ENCODE results near the gene DENND4B. TPM values are rescaled to one million over a fixed set of nuclear protein-coding genes. Genes with fewer than 3 reads are reported as not detected.

Gene DENND4B
- total and polyA plus RNA-seq, 9 of the 15 experiments (the other 6 are each of a cell fraction or from before 2014, with no cell fraction given): 9.5 to 80.5 (median 23.1) TPM

DNA sequence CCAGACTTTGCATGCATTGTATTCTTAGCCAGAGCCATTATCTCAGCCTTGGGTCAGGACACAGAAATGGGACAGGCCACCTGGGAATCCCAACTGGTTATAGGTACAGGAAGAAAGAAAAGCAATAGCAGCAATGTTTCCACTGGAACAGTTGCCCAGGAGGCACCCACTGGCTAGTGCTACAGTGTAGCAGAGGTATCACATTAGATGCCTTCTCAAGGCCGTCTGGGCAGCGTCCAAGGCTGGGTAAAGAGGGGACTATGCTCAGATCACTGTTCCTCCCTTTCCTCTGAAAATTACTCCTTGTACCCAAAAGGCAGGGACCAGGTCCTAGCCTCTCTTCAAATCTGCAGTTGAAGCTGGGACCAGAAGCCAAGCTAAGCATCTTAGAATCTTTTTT lies 23.8 kb upstream of the DENND4B start (continued):
- TF ChIP-seq, protein P1, sequence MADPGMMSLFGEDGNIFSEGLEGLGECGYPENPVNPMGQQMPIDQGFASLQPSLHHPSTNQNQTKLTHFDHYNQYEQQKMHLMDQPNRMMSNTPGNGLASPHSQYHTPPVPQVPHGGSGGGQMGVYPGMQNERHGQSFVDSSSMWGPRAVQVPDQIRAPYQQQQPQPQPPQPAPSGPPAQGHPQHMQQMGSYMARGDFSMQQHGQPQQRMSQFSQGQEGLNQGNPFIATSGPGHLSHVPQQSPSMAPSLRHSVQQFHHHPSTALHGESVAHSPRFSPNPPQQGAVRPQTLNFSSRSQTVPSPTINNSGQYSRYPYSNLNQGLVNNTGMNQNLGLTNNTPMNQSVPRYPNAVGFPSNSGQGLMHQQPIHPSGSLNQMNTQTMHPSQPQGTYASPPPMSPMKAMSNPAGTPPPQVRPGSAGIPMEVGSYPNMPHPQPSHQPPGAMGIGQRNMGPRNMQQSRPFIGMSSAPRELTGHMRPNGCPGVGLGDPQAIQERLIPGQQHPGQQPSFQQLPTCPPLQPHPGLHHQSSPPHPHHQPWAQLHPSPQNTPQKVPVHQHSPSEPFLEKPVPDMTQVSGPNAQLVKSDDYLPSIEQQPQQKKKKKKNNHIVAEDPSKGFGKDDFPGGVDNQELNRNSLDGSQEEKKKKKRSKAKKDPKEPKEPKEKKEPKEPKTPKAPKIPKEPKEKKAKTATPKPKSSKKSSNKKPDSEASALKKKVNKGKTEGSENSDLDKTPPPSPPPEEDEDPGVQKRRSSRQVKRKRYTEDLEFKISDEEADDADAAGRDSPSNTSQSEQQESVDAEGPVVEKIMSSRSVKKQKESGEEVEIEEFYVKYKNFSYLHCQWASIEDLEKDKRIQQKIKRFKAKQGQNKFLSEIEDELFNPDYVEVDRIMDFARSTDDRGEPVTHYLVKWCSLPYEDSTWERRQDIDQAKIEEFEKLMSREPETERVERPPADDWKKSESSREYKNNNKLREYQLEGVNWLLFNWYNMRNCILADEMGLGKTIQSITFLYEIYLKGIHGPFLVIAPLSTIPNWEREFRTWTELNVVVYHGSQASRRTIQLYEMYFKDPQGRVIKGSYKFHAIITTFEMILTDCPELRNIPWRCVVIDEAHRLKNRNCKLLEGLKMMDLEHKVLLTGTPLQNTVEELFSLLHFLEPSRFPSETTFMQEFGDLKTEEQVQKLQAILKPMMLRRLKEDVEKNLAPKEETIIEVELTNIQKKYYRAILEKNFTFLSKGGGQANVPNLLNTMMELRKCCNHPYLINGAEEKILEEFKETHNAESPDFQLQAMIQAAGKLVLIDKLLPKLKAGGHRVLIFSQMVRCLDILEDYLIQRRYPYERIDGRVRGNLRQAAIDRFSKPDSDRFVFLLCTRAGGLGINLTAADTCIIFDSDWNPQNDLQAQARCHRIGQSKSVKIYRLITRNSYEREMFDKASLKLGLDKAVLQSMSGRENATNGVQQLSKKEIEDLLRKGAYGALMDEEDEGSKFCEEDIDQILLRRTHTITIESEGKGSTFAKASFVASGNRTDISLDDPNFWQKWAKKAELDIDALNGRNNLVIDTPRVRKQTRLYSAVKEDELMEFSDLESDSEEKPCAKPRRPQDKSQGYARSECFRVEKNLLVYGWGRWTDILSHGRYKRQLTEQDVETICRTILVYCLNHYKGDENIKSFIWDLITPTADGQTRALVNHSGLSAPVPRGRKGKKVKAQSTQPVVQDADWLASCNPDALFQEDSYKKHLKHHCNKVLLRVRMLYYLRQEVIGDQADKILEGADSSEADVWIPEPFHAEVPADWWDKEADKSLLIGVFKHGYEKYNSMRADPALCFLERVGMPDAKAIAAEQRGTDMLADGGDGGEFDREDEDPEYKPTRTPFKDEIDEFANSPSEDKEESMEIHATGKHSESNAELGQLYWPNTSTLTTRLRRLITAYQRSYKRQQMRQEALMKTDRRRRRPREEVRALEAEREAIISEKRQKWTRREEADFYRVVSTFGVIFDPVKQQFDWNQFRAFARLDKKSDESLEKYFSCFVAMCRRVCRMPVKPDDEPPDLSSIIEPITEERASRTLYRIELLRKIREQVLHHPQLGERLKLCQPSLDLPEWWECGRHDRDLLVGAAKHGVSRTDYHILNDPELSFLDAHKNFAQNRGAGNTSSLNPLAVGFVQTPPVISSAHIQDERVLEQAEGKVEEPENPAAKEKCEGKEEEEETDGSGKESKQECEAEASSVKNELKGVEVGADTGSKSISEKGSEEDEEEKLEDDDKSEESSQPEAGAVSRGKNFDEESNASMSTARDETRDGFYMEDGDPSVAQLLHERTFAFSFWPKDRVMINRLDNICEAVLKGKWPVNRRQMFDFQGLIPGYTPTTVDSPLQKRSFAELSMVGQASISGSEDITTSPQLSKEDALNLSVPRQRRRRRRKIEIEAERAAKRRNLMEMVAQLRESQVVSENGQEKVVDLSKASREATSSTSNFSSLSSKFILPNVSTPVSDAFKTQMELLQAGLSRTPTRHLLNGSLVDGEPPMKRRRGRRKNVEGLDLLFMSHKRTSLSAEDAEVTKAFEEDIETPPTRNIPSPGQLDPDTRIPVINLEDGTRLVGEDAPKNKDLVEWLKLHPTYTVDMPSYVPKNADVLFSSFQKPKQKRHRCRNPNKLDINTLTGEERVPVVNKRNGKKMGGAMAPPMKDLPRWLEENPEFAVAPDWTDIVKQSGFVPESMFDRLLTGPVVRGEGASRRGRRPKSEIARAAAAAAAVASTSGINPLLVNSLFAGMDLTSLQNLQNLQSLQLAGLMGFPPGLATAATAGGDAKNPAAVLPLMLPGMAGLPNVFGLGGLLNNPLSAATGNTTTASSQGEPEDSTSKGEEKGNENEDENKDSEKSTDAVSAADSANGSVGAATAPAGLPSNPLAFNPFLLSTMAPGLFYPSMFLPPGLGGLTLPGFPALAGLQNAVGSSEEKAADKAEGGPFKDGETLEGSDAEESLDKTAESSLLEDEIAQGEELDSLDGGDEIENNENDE (IDR thresholded peaks at IDR 0.05; ENCODE audit: low read depth, low read length): no peak
- TF ChIP-seq, protein P2, sequence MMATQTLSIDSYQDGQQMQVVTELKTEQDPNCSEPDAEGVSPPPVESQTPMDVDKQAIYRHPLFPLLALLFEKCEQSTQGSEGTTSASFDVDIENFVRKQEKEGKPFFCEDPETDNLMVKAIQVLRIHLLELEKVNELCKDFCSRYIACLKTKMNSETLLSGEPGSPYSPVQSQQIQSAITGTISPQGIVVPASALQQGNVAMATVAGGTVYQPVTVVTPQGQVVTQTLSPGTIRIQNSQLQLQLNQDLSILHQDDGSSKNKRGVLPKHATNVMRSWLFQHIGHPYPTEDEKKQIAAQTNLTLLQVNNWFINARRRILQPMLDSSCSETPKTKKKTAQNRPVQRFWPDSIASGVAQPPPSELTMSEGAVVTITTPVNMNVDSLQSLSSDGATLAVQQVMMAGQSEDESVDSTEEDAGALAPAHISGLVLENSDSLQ (IDR thresholded peaks at IDR 0.05): no peak
- TF ChIP-seq ERF (CRISPR knock-in tag; IDR thresholded peaks at IDR 0.05): no peak

Data from K562 (cell line).